Skin of body (tissue), 2 donors: ENCODE data around the gene MRGPRX4. TPM values are rescaled to one million over a fixed set of nuclear protein-coding genes. Genes with fewer than 3 reads are reported as not detected.

Source experiments
- DNase-seq: peaks from one replicate; lab custom pipeline; 2025; lab: John Stamatoyannopoulos, UW
- total RNA-seq: library from RNA; depleted of rRNA; stranded (reverse); fragments of >200 nt; gene quantifications from one replicate; pipeline ENCODE4 v1.2.3, GENCODE V29; 2014

The MRGPRX4 gene
- total RNA-seq, 1 donor from 2014 or later = not detected

- no peak for DNase-seq
Observed at GRCh38 chr11:18209058-18209457, 36.4 kb downstream of the MRGPRX4 start.

GRCh38 chr11:18221274-18221876, 48.7 kb downstream of the MRGPRX4 start:
- no peak for DNase-seq

GRCh38 chr11:18222814-18223421, 50.3 kb downstream of the MRGPRX4 start:
- DNase-seq = no peak

Other genes with a start within 250 kb of the MRGPRX4 start
- 14.6 TPM for gene SERGEF, start 159.8 kb upstream of the MRGPRX4 start, total RNA-seq
- gene TPH1, start 126.6 kb upstream of the MRGPRX4 start, total RNA-seq = 0.20 TPM
- gene SAAL1, start 66.8 kb upstream of the MRGPRX4 start, total RNA-seq = 15.8 TPM
- gene MRGPRX3, start 40.3 kb upstream of the MRGPRX4 start, total RNA-seq = not detected
- not detected for gene SAA4, start 64.0 kb downstream of the MRGPRX4 start, total RNA-seq
- 0.69 TPM for gene SAA2, start 75.8 kb downstream of the MRGPRX4 start, total RNA-seq
- gene SAA1, start 93.4 kb downstream of the MRGPRX4 start, total RNA-seq = not detected
- 32.8 TPM for gene HPS5, start 149.3 kb downstream of the MRGPRX4 start, total RNA-seq
- 50.9 TPM for gene GTF2H1, start 149.7 kb downstream of the MRGPRX4 start, total RNA-seq
- 321 TPM for gene LDHA, start 221.7 kb downstream of the MRGPRX4 start, total RNA-seq
- not detected for gene LDHC, start 239.5 kb downstream of the MRGPRX4 start, total RNA-seq